ENCODE data around the gene R3HDM2. TPM values are rescaled to one million over a fixed set of nuclear protein-coding genes. Genes with fewer than 3 reads are reported as not detected.

R3HDM2 gene
- total RNA-seq, 2 donors from 2014 or later = 82.7 to 116 TPM

DNA sequence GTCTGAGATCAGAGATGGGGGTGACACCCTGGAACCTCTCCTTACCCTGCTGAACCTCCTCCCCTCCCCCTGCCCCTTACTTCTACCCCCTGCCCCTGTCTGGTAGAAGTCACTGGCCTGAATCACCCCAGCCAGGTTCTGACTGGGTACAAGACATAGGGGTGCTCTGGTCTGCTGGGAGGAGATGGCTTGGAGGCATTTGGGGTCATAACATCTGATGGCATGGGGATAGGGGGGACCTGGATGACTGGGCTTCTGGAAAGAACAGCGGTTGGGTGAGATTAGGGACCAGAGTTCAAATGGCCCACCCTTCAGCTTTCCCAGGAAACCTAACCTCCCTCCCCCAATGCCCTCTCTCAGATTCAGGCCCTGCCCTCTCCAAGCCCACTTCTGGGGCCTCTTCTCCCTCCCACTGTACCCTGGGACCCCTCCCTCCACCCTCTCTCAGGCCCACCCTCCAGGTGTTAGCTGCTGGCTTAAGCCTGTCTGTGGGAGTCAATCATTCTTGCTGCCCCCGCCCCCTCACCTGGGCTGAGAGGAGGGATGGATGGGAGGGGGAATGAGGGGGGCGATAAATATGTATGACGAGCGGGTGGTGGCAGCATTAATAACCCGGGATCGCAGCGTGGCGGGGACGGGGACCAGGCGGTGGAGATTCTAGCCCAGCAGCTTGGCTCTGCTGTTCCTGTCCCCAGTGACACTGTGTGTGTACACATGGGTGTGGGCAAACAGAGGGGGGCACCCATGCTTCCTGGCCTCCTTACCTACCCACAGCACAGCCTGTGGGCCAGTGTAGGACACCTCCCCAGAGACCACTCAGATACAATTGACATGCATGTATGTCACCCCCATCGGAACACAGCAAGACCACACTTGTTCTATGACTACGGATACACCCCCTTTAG is 208.3 kb downstream of the R3HDM2 start:
- Mint-ChIP-seq H3K4me3 (no peak overlapping the region), H3K27me3 (ENCODE audit: insufficient read depth) (peaks cover 95% of the 10 kb centered on the region), H3K9me3 (no peaks in the 10 kb centered on the region), H3K36me3 (ENCODE audit: low read depth) (no peaks in the 10 kb centered on the region), H3K27ac (no peak overlapping the region), H3K4me1 (peaks cover 44% of the 10 kb centered on the region)
- no peak overlapping the region for H3K4me3 ChIP-seq (ENCODE audit: low read length)
- H3K27me3 ChIP-seq (ENCODE audit: control insufficient read depth, insufficient read depth, low read length, poor library complexity, severe bottlenecking) = peaks cover 100% of the 10 kb centered on the region
- H3K9ac ChIP-seq (ENCODE audit: extremely low read depth, low read length, poor library complexity, severe bottlenecking) = no peak overlapping the region
- H3K4me1 ChIP-seq (ENCODE audit: control insufficient read depth, insufficient read depth, low read length) = peaks cover 4% of the 10 kb centered on the region
- H3K27ac ChIP-seq (ENCODE audit: low read depth, low read length) = no peak overlapping the region
- TF ChIP-seq, protein P1, sequence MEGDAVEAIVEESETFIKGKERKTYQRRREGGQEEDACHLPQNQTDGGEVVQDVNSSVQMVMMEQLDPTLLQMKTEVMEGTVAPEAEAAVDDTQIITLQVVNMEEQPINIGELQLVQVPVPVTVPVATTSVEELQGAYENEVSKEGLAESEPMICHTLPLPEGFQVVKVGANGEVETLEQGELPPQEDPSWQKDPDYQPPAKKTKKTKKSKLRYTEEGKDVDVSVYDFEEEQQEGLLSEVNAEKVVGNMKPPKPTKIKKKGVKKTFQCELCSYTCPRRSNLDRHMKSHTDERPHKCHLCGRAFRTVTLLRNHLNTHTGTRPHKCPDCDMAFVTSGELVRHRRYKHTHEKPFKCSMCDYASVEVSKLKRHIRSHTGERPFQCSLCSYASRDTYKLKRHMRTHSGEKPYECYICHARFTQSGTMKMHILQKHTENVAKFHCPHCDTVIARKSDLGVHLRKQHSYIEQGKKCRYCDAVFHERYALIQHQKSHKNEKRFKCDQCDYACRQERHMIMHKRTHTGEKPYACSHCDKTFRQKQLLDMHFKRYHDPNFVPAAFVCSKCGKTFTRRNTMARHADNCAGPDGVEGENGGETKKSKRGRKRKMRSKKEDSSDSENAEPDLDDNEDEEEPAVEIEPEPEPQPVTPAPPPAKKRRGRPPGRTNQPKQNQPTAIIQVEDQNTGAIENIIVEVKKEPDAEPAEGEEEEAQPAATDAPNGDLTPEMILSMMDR (conservative IDR thresholded peaks at IDR 0.05) = no peak
- no peak for DNase-seq
- H3K36me3 ChIP-seq (ENCODE audit: control insufficient read depth, insufficient read depth, low read length) = no peaks in the 10 kb centered on the region
- H3K9me3 ChIP-seq (ENCODE audit: control insufficient read depth, low read length) = no peaks in the 10 kb centered on the region
- 75 to 84% methylated on average over 2 to 13 of the region's 13 CpGs for WGBS, 2 experiments (ENCODE audit: insufficient coverage in 1 of 2, insufficient read length in 1 of 2)

DNA sequence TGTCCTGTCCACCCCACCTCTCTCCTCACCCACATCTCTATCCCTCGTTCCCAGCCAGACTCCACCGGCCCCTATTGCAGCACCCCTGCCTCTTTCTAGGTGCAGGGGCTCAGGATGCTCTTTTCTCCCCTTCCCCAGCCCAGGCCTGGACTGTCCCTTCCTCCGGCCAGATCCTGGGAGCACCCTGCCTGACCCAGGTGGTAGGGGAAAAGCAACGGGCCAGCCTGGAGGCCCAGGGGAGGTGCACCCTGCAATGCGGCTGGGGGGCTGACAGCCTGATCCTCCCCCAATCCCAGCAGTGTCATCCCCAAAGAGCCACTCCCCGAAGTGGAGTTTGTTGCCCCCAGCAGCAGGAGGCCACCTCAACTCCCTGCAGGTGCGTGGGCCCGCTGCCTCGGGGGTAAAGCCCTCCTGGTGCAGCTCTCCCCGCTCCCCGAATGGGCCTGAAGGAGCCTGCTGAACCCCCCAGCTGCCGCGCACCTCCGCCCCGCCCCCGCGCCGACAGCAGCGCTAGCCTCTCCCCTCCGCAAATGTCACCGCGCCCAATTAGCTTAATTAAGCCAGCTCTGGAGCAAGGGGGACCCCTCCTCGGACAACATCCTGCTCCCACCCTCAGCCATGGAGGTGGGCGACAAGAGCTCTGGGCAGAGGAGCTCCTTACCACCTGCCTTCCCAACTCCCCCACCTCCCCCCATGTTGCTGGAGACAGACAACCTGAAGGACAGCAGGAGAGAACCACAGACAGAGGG is 209.5 kb downstream of the R3HDM2 start:
- DNase-seq = no peak
- no peaks in the 10 kb centered on the region for H3K36me3 Mint-ChIP-seq (ENCODE audit: low read depth)
- H3K4me3 Mint-ChIP-seq = no peak overlapping the region
- peaks cover 41% of the 10 kb centered on the region for H3K4me1 Mint-ChIP-seq
- H3K27ac Mint-ChIP-seq = no peak overlapping the region
- Histone ChIP-seq H3K36me3 (ENCODE audit: control insufficient read depth, insufficient read depth, low read length) (no peaks in the 10 kb centered on the region), H3K4me3 (ENCODE audit: low read length) (no peak overlapping the region), H3K27me3 (ENCODE audit: control insufficient read depth, insufficient read depth, low read length, poor library complexity, severe bottlenecking) (peaks cover 98% of the 10 kb centered on the region), H3K9me3 (ENCODE audit: control insufficient read depth, low read length) (no peaks in the 10 kb centered on the region), H3K9ac (ENCODE audit: extremely low read depth, low read length, poor library complexity, severe bottlenecking) (no peak overlapping the region), H3K4me1 (ENCODE audit: control insufficient read depth, insufficient read depth, low read length) (peaks cover 4% of the 10 kb centered on the region), H3K27ac (ENCODE audit: low read depth, low read length) (no peak overlapping the region)
- TF ChIP-seq, protein P1 (conservative IDR thresholded peaks at IDR 0.05) = no peak
- peaks cover 94% of the 10 kb centered on the region for H3K27me3 Mint-ChIP-seq (ENCODE audit: insufficient read depth)
- H3K9me3 Mint-ChIP-seq = no peaks in the 10 kb centered on the region
- WGBS, 2 experiments (ENCODE audit: insufficient coverage in 1 of 2, insufficient read length in 1 of 2) = 15 to 18% methylated on average over 16 to 24 of the region's 24 CpGs

DNA sequence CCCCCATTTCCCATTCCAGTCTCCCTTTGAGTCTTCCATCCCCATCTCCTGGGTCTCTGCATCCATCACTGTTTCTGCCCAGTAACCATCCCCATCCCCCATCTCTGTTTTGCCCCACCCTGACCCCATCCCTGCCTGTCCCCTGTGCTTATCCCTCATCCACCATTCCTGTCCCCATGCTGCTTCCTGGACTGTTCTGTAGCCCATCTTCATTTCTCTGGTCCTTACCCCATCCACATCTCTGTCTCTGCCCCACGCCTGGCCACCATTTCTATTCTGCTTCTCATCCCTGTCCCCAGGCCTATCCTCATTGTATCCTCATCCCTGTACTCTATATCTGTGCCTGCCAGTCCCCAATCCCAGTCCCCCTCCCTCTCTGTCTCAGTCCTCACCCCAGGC is 210.1 kb downstream of the R3HDM2 start:
- Histone ChIP-seq H3K9ac (ENCODE audit: extremely low read depth, low read length, poor library complexity, severe bottlenecking) (no peak overlapping the region), H3K27ac (ENCODE audit: low read depth, low read length) (no peak overlapping the region), H3K9me3 (ENCODE audit: control insufficient read depth, low read length) (no peaks in the 10 kb centered on the region), H3K4me3 (ENCODE audit: low read length) (no peak overlapping the region), H3K36me3 (ENCODE audit: control insufficient read depth, insufficient read depth, low read length) (no peaks in the 10 kb centered on the region), H3K27me3 (ENCODE audit: control insufficient read depth, insufficient read depth, low read length, poor library complexity, severe bottlenecking) (peaks cover 98% of the 10 kb centered on the region), H3K4me1 (ENCODE audit: control insufficient read depth, insufficient read depth, low read length) (peaks cover 4% of the 10 kb centered on the region)
- H3K27me3 Mint-ChIP-seq (ENCODE audit: insufficient read depth) = peaks cover 94% of the 10 kb centered on the region
- DNase-seq = no peak
- H3K36me3 Mint-ChIP-seq (ENCODE audit: low read depth) = no peaks in the 10 kb centered on the region
- peaks cover 41% of the 10 kb centered on the region for H3K4me1 Mint-ChIP-seq
- 67 to 69% methylated on average over 1 of the region's 1 CpG for WGBS, 2 experiments (ENCODE audit: insufficient coverage in 1 of 2, insufficient read length in 1 of 2)
- H3K9me3 Mint-ChIP-seq = no peaks in the 10 kb centered on the region
- no peak overlapping the region for H3K4me3 Mint-ChIP-seq
- TF ChIP-seq, protein P1 (conservative IDR thresholded peaks at IDR 0.05) = no peak
- no peak overlapping the region for H3K27ac Mint-ChIP-seq
